NOMO-1 treated with dmso at 0.1 percent for 144 hours (cell line): ENCODE data around the gene NRF1.
"Not testable (repeated sequence)": the region's sequence is repeated elsewhere in the genome, so short reads cannot be mapped to it uniquely, and the experiment has no call there.

ENCODE experiments used
- DNase-seq: peaks from one replicate; lab custom pipeline; 2025; ENCODE audit not compliant: unreplicated experiment; lab: John Stamatoyannopoulos, UW

Gene NRF1

DNA sequence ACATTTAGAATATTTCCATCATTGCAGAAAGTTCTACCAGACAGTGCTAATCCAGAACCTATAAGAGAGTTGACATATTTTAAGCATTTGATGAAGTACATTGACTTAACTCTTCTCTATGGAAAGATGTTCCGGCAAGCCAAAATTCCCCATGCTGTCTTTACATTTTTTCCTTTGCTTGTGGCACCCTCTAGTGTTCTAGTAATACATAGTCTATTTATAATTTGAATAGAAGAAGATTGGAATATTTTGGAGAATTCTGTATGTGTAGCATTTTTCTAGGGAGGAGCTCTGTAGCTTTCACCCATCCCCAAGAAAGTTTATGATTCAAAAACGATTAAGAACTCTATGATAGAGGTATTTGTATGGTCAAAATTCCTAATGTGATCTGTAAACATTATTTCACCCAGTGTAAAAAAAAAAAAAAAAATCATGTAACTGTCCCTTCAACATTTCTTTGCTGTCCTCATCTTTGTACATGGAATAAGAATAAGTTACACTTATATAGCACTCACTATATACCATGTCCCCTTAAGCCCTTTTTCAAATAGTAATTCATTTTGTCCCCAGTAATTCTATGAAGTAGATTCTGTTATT is 33.2 kb downstream of the NRF1 start:
- DNase-seq, result no peak

DNA sequence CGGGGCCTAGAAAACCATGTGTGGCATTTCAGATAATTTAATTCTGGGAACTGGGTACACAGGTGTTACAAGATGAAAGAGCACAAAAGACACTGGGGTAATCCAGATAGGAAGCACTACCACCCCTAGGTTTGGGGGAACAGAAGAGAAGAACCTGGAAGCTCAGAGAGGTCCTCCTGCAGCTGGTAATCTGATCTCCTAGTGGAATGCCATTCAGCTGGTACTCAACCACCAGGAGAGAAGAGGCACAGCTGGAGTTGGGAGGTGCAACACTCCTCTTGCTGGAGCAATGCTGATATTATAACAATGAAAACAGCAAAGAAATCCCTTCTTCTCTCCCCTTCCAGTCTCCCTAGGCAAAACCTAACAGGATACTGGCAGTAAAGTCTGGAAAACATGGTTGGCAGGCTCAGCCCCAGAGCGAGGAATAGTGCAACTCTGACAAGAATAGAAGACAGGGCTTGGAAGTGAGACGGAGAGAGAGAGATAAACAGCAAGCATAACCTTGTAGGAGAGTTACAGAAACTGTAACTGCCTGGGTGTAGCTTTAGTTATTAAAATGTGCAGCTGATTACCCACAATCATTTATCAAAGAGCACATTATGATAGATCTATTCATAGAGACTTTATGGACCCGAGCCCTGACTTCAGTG is 35.0 kb downstream of the NRF1 start:
- DNase-seq, result no peak

DNA sequence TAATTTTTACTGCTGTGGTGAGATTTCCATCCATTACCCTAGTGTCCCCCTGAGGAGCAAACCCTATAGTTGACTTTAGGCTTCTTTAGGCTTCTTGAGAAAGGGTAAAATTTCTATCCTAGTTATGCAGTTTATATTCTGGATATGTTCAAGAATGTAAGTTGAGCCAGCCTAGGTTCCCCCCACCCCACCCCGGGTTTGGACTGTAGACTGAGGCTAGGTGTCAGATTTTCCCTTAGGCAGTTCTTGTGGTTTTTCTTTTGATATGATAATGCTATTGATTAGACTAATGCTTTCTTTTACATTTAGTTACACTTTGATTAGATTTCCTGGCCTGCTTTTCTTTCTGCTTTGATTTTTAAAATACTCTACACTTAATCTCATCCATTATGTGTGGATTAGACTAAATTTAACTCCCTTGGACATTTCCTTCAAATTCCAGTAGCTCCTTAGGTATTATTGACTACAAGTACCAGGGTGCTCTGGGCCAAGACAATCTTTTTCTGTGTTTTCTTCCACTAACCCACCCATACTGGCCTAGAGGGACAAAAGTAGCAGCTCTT is 37.7 kb downstream of the NRF1 start:
- no peak for DNase-seq

DNA sequence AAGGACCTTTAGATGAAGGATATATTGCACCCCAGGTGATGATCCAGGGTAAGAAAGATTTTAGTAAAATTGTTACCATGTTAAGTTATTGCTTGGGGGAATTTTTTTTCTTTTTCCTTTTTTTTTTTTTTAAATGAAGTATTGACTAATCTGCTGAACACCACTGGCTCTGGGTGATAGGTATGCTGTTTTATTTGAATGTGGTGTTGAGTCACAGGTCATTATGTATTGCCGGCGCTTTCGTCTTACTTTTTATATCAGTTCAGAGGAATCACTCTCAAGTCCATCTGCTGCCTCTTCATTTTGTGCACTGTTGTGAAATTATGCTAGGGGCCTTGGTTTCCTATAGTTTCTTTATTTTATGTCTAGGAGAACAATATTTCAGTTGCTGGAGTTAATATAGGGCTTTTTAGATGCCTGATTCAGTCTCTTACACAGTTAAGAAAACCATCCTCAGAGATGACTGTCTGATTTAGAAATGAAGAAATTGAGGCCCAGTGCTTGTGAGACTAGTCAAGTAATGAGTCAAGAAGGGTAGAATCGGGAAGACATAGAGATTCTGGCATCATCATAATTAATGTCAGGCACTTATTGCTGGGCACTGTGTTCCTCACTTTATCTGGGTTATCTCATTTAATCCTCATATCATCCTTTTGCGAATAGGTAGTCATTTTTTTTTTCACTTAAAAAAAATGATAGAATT is 38.7 kb downstream of the NRF1 start:
- DNase-seq, result no peak

DNA sequence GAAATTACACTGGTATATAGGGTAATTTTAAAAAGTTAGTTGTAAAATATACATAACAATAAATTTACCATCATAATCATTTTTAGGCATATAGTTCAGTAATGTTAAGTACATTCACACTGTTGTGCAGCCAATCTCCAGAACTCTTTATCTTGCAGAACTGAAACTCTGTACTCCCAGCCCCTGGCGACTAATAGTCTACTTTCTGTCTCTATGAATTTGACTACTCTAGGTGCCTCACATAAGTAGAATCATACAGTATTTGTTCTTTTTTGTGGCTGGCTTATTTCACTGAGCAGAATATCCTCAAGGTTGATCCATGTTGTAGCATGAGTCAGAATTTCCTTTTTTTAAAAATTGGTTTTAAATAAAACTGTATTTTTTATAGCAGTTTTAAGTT is 41.4 kb downstream of the NRF1 start:
- no peak for DNase-seq

DNA sequence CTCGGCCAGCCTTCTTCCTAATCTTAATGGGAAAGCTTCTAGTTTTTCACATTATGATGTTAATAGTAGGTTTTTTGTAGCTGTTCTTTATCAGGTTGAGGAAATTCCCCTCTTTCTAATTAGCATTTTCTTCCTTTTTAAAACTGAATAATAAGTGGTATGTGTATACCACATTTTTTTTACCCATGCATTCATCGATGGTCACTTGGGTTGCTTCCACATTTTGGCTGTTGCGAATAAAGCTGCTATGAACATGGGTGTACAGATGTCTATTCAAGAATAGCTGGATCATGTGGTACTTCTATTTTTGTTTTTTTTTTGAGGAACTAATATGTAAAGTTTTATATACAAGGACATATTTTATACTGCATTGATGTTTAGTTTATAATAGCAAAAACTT is 44.3 kb downstream of the NRF1 start:
- no peak for DNase-seq

DNA sequence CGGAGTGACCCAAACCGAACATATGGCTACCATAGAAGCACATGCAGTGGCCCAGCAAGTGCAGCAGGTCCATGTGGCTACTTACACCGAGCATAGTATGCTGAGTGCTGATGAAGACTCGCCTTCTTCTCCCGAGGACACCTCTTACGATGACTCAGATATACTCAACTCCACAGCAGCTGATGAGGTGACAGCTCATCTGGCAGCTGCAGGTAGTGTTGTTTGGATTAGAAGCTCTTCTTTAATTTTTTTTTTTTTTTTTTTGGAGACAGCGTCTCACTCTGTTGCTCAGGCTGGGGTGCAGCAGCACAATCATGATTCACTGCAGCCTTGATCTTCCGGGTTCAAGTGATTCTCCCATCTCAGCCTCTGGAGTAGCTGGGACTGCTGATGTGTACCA is 45.8 kb downstream of the NRF1 start:
- DNase-seq, result no peak

DNA sequence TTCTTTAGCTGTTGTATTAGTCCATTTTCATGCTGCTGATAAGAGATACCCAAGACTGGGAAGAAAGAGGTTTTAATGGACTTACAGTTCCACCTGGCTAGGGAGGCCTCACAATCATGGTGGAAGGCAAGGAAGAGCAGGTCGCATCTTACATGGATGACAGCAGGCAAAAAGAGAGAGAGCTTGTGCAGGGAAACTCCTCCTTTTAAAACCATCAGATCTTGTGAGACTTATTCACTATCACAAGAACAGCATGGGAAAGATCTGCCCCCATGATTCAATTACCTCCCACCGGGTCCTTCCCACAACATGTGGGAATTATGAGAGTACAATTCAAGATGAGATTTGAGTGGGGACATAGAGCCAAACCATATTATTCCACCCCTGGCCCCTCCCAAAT is 48.4 kb downstream of the NRF1 start:
- not testable (repeated sequence) for DNase-seq

DNA sequence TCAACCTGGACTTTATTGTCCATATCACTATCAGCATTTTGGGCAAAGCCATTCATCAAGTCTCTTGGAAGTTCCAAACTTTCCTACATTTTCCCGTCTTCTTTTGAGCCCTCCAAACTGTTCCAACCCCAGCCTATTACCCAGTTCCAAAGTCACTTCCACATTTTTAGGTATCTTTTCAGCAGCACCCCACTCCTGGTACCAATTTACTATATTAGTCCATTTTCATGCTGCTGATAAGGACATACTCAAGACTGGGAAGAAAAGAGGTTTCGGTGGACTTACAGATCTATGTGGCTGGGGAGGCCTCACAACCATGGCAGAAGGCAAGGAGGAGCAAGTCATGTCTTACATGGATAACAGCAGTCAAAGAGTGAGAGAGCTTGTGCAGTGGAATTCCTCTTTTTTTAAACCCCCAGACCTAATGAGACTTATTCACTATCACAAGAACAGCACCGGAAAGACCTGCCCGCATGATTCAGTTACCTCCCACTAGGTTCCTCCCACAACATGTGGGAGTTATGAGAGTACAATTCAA is 50.2 kb downstream of the NRF1 start:
- no peak for DNase-seq

DNA sequence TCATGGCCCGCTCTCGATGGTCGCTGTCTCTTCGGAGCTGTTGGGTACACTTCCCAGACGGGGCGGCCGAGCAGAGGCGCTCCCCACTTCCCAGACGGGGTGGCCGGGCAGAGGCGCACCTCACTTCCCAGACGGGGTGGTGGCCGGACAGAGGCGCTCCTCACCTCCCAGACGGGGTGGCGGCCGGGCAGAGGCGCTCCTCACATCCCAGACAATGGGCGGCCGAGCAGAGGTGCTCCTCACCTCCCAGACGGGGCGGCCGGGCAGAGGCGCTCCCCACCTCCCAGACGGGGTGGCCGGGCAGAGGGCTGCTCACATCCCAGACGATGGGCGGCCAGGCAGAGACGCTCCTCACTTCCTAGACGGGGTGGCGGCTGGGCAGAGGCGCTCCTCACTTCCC is 51.7 kb downstream of the NRF1 start:
- not testable (repeated sequence) for DNase-seq

DNA sequence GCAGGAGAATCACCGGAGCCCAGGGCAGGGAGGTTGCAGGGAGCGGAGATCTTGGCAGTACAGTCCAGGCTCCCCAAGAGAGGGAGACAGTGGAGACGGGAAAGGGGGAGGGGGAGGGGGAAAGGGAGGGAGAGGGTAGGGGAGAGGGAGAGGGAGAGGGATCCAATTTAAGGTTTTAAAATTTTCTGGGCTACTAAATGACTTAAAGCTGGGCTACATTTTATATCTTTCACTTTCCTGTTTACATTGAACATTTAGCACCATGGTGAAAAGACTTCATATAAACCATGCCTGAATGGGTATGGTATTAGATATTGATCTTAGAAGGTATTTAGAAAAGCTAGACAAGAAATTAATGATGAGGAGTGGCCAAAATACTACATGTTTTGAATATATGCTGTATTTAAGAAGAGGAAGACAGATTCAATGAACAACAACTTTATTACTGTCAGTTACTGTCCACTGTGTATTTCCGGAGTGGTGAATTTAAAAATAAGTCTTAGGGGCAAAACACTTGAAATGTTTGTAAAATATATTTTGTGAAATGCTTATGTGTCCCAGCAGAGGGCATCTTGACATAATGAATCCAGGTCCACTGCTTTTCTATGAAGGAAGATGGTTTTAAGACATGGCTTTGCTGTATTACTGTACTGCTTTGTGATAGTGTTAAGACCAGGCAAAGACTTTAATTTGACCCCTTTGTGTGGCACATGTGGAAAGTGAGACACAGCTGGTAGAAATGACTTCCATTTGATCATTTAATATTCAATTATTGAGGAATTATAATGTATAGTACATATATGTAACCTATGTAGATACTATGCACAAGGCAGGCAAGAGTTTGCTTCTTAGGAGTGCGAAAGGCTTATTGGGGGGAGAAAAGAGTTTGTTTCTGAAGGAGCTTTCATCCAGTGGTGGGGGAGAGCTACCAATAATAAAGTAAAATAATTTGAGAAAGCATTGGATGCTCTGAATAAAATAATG is 52.8 kb downstream of the NRF1 start:
- no peak for DNase-seq

DNA sequence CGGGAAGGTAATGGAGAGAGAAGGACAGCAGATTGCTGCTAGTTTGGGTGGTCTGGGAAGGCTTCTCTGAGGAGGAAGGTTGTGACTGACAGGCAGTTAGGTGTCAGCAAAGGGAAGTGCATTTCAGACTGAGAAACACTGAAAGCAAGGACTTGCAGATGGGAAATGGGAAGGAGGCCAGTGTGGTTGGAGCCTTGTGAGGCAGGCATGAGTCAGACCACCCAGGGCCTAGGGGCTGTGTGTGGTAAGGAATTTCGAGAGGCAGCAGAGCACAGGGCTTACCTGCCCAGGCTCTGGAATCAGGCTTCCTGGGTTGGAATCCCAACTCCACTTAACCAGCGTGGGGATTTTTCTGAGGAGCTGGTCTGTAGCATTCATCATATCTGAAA is 53.5 kb downstream of the NRF1 start:
- DNase-seq, result no peak

DNA sequence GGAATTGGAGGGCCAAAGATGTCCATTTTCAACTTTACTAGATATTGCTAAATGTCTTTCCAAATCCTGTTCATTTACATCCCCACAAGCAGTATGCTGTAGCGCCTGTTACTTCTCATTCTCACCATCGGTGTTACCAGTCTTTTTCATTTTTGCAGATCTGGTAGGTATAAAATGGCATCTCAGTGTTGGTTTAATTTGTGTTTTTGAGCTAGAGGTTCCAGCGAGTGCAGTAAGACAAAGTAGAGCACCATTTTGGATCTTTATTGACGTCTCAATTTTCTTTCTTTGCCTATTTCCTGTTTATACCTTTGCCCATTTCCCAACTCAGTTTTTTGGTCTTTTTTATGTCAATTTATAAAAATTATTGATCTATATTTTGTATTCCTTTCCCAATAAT is 55.6 kb downstream of the NRF1 start:
- DNase-seq, result no peak

DNA sequence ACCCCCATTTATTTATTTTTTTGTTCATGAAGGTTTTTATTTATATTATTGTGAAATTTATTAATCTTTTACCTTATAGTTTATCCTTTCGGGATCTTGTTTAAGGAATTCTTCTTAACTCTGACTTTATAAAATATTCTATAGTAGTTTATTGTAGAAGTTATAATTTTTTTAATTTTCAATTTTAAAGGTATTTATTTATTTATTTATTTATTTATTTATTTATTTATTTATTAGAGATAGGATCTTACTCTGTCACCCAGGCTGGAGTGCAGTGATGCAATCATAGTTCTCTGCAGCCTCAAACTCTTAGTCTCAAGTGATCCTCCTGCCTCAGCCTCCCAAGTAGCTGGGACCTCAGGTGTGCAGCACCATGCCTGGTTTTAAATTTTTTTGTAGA is 56.0 kb downstream of the NRF1 start:
- no peak for DNase-seq

DNA sequence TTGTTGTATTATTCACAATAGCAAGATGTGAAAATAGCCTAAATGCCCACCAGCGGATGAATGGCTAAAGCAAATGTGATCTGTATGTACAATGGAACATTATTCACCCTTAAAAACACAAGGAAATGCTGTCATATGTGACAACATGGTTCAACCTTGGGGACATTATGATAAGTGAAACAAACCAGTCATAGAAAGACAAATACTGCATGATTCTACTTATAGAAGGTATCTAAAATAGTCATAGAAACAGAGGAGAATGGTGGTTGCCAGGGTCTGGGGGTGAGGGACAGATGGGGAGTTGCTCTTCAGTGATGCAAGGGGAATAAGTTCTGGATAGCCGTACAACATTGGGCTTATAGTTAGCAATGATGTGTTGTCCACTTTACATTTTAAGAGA is 58.4 kb downstream of the NRF1 start:
- DNase-seq, result no peak

DNA sequence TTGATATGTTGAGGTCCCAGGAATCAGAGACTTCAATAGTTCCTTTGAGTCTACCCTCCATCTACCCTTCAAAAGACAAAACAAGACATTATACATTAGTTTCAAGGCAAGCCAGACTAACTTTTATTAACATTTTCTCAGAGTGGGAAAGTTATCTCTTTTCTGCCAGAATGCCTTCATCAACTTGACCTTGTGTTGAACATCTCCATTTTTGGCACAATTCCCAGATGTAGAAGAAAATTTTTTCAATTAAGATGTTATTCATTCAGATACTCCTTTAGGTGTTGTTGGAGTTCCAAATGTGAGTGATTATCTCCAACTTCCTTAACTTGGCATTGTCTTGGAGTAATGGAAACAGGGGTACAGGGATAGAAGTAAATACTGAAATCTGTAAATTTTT is 59.1 kb downstream of the NRF1 start:
- no peak for DNase-seq

DNA sequence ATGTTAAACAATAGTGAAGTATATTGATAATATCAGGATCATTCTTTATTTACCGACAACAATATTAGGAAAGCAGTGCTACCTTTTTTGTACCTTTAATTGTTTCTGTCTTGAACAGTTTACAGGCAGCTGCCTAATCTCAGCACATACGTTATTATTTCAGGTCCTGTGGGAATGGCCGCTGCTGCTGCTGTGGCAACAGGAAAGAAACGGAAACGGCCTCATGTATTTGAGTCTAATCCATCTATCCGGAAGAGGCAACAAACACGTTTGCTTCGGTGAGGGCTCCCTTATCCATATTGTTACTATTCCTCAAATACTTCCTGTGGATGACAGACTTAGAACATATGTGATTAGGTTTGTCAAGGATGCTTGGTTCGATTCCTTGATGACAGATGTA is 59.7 kb downstream of the NRF1 start:
- DNase-seq, result no peak

DNA sequence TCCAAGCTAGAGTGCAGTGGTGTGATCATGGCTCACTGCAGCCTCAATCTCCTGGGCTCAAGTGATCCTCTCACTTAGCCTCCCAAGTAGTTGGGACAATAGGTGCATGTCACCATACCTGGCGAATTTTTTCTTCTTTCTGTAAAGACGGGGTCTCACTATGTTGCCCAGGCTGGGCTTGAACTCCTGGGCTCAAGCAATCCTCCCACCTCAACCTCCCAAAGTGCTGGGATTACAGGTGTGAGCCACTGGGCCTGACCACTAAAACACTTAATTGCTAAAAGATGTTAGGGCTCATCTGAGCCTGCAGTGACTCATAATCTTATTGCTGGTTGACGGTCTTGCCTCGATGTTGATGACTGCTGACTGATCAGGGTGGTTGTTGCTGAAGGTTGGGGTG is 63.0 kb downstream of the NRF1 start:
- not testable (repeated sequence) for DNase-seq

DNA sequence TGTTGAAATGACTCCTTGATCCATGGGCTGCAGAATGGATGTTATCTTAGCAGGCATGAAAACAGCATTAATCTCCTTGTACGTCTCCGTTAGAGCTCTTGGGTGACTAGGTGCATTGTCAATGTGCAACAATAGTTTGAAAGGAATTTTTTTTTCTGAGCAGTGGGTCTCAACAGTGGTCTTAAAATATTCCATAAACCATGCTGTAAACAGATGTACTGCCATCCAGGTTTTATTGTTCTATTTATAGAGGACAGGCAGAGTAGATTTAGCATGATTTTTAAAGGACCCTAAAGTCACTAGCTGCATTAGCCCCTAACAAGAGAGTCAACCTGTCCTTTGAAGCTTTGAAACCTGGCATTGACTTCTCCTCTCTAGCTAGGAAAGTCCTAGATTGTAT is 64.0 kb downstream of the NRF1 start:
- DNase-seq, result no peak

DNA sequence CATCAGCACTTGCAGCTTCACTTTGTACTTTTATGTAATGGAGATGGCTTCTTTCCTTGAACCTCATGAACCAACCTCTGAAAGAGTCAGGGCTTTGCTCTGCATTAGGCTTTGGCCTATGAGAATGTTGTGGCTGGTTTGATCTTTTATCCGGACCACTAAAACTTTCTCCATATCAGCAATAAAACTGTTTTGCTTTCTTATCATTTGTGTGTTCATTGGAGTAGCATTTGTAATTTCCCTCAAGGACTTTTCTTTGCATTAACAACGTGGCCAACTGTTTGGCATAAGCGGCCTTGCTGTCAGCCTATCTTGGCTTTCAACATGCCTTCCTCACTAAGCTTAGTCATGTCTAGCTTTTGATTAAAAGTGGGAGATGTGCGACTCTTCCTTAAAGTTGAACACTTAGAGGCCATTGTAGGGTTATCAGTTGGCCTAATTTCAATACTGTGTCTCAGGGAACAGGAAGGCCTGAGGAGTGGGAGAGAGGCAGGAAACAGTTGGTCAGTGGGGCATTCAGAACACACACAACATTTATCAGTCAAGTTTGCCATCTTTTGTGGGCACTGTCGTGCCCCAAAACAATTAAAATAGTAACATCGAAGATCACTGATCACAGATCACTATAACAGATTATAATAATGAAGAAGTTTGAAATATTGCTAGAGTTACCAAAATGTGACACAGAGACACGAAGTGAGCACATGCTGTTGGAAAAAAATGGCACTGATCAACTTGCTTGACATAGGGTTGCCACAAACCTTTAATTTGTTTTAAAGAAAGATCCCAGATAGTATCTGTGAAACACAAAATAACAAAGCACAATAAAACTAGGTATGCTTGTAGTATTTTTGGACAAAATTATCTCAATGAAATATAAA is 64.7 kb downstream of the NRF1 start:
- DNase-seq, result no peak
